OCI-M2 (cell line): Measurements from ENCODE around the gene KCNJ15.

Experiments used
- DNase-seq: peaks from one replicate; lab custom pipeline; 2025; ENCODE audit not compliant: unreplicated experiment; lab: John Stamatoyannopoulos, UW

The KCNJ15 gene

DNA sequence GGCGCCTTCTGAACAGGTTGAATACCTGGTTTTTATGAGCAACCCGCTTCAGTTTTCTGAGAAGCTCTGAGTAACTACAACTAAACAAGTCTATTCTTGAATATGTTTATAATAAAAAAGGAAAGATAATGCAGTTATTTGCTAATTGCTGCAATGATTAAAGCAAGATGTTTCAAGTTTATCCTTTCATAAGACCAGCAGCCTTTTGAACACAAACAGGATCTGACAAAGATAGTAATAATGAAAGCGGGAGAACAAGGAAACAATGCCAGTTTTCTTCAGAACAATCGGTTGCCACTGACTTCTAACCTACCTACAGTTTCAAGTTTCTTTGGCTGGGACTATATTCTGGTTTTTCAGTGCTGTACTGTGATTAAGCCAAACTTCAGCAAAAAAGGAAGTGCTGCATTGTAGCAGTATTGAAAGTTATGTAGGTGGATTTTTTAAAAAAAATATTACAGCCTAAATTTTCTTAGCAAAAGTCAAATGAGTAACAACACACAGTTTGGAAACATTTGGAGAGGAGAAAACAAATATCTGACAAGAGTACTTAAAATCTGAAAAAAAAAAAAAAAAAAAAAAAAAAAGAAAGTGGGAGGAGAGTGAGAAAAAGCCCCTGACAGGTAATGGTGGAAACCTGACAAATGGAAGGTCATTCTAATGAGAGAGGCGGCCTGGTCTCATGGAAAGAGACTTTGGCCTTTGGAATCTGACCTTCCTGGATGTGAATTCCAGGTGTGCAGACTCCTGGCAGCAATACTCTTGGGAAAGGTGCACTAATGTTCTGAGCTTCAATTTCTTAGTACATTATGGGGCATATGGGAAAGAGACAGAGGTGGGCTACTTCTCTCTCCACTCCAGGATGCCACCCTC is 11.4 kb downstream of the KCNJ15 start:
- no peak for DNase-seq

DNA sequence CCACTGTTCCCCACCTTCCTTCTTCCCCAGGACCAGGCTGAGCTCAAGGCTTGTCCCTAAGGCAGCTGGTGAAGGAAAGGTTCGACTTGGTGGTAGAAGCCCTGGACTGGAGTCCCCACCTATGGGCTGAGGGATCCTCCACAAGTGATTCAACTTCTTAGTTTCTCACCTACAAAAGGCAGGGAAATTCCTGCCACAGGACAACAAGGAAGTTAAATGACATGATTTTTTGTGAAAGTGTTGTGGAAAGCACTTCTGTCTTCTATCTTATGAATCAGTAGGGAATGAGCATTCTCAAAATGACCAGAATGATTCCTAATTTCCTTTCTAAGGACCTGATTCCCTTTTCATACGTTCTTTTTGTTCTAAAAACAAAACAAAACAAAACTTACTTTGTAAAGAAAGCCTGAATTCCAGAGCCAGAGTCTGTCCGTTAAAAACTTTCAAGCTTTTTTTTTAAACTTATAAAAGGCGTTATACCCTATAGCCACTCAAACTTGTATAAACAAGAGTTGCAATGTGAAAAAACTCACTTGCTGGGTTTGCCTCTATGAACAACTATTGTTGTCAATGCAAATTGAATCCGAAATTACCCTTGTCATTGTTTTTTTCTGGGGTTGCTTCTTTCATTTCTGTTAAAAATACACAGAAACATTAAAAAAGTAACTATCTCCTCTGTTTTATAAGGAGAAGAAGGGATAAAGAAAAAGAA is 12.2 kb downstream of the KCNJ15 start:
- DNase-seq, result no peak

DNA sequence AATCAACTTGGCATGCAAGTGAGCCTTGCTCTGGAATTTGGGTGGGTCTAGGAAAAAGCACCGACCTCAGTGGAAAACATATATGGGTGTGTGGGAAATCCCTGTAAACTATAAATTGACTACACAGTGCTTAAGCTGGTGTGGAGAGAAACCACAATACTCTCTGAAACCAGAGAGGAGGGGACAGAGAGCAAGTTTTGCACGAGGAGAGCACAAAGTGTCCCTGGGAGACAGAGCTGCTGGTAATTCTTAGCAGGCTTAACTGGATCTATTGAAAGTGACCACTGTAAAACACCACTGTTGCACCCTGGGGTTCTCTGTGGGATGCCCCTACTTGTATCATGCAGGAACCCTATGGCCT is 12.8 kb downstream of the KCNJ15 start:
- no peak for DNase-seq

DNA sequence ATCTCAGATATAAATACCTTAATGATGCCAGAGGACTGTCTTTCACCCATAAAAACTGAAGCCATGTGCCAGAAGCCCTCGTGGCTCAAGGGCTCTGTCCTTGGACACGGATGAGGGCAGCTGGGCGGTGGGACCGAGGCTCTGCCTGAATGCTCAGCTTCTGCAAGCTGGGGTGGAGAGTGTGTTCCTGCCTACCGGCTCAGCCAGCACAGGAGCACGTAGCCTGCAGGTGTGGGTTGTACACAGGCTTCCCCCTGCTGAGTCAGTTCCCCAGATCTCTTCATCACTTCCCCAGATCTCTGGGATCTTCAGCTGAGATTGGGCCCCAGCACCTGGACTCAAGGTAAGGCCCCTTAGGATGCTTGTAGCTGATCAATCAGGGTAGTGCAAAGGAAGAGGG is 15.4 kb downstream of the KCNJ15 start:
- DNase-seq, result no peak

DNA sequence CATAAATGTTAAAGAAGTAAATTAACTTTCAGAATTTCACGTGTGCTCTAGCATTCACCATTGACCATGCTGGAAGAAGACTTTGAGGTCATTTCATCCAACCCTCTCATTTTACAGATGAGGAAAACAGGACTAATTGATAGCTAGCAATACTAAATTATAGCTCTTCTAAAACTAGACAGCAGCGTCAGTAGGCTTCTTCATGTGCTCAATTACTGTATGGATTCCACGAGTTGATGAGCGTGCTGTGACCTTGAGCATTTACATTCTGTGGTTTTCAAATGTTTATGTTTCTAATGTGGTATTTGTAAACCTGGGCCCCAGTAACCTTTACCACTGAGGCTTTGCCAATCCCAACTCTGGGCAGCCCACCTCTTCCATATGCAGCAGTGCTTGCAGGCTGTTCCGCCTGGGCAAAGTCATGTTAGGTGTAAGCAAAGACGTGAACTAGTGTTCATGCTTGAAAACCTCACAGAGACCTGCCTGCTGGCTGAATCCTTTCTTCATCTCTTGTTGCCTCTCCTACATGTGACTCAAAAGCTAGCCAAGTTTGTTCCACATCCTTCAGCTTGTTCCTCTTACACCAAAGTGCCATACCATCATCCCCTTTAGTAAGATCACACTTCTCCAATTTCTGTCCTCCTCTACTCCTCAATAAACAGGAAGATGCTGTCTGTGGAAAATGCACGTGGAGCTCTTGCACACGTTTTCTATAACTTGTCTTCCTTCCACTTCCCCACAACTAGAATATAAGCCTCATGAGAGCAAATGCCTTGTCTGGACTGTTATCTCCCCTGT is 17.2 kb downstream of the KCNJ15 start:
- DNase-seq, result no peak

DNA sequence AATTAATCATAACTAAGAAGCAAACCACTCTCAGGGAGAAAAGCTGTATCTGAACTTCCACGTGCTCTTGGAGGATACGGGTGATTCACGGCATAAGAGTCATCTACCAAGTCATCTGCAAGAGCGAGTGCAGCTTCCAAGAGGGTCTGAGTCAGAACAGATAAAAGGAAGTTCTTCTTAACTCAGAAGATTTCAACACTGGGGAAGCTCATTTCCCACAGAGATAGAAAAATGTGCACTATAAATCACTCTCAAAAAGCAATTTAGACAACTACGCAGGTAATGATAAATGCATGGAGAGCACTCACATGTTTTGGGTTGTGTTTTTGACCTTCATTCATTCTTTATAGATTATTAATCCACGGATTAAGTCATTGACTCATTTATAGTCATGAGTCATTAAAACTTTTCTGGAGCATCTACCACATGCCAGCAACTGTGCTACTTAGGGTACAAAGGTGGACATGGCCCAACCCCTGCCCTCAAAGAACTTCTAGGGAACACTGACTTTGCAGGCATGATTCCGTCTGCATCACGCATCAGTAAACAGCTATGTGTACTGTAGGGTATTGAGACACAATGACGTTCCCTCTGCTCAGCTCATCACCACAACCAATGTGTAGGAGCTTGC is 20.8 kb downstream of the KCNJ15 start:
- DNase-seq, result no peak

DNA sequence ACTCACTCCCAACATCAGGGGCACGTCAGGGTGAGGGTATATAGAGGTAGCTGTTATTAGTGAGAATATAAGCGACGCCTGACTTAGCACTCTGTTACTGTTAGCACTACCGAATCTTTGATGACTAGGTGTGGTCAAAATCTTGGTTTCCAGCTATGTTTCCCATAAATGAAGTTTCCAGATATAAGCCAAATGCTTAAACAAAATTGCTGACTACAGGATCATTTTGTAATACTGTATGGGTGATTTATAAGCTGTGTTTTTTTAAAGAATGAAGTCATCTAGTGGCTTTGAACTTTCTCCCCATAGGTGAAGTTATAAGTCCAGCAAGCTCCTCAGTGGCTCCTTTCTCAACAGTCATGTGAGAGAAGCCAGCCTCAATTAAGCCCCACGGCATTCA is 23.7 kb downstream of the KCNJ15 start:
- no peak for DNase-seq

DNA sequence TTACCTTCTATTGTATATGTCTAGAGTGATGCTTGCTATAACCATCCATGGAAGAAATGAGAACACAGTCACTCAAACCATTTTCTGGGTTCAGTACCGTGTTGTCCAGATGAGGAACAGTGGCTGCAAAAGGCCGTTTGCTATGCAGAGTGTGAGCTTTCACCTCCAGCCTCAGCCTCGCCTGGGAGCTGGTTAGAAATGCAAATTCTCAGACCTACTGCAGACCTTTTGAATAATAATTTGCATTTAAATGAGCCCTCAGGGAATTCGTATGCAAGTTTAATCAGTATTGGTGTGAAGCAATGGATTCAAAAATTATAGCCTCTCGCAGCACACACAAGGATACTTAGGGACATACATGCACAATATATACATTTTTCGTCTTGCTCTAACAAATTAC is 24.1 kb downstream of the KCNJ15 start:
- DNase-seq, result no peak

DNA sequence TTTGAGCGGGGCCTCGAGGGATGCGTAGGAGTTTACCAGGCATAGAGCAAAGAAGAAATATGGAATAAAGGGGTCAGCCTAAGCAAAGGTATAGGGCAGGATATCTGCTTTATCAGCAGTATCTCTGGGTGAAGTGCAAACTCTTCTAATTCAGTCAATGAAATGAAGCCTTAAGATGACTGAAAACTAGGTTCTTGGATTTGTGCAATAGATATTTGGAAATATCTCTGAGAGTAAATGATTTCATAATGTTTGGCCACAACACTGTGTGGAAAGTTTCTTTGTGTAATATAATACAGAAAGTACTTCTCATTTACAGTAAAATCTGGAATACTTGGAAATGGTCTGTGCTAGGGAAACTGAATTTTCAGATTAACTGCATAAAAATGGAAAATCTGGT is 26.1 kb downstream of the KCNJ15 start:
- DNase-seq, result no peak

DNA sequence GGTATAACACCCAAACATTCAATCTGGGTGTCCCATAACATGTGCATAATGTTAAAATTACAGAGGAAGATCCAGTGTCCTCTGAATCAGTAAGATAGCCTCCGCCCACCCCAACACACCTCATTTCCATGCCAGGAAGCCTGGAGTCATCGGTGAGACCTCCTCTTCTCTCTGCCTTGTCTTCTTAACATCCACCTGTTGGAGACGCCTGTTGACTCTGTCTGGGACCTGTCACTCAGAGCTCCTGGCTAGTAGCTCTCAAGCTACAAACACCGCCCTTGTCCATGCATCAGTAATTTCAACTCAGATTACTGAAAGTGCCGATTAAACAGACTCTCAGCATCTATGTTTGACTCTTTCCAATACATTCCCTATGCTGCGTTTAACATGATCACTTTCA is 27.4 kb downstream of the KCNJ15 start:
- no peak for DNase-seq

DNA sequence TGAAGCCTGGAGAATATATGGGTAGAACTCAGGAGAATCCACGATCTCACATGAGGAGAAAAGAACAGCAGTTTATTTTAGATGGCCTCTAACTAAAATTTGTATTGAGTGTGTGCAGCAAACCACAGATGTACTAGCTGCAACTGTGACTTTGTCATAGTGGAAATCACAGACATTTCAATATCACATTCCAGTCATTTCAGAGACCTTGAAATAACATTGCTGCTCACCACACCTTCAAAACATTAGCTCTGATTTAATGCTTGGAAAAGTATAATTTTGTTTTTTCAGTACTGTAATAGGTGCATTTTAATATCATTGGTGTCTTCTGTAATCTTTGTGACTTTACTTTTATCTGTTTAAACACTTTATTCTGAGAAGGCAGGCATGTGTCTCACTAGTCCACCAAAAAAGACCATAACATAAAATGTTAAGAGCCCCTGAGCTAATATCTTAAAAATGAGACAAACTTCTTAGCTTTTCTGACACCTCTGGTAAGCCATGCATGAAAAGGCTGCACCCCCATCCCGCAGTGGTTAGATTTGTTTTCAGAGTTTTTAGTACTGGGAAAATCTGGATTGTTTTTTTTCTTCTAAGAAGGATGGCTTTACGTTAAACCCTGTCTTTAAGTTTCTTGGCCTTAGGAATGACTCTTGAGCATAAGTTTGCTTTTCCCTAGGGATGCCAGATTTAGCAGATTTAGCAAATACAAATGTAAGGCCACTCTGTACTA is 30.1 kb downstream of the KCNJ15 start:
- DNase-seq, result no peak

DNA sequence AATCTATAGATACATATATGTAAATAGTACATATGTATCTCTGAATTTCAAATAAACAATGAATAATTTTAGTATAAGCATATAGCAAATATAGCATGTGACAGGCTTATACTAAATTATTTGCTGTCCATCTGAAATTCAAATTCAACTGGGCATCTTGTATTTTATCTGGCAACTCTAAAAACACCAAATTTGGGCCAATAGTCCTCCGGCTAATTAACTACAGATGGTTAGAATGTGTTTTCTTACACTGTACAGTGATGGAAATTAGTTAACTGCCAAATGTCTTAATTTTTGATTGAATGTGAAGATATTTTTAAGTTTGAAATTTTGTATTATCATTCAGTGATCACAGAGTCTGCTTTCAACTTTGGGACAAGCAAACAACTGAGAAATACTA is 30.7 kb downstream of the KCNJ15 start:
- no peak for DNase-seq

DNA sequence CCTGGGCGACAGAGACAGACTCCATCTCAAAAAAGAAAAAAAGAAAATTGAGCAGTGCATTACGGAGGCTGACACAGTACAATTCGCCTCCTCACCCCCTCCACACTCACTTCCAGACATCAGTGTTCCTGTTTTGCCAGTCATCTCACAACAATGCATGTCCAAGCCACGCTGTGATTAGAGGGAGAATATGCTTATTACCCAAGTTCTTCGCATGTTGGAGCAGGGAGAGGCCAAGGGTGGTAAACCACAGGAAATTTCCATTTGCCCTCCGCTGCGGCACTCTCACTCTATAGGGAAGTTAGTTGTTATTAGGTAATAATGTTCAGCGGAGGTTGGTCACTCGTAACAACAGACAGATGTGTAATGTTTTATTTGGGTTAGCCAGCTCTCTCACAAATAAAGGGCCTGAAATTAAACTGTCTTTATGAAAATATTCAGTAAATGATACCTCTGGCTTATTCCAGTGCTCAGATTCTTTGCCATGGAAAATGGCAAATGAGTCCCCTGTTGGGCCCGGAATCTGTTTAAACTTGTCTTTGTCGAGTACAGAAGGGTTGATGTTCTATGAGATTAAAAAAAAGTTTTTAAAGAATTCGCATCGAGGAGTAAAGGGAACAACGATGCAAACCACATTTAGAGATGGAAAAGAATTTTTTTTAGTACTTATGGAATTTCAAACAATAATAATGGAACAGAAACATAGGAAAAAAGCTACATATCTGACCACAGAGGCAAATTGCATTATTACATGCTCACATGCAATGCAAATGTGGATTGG is 33.1 kb downstream of the KCNJ15 start:
- DNase-seq, result no peak

DNA sequence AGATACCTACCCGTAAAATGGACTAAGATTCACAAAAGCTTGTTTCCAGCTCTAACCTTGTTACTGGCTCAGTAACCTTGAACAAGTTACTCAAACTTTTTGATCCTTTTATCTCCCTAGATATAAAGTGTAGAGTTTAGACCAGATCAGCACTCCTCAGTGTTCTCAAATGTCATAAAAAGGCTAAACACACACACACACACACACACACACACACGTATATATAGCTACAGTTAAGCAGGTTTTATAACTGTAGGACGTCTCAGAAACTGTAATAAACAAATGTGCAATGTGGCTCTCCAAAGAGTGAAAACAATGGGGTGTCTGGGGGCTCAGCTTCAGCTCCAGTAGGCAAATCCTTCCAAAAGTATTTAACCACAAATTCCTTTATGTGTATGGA is 34.0 kb downstream of the KCNJ15 start:
- DNase-seq, result no peak

DNA sequence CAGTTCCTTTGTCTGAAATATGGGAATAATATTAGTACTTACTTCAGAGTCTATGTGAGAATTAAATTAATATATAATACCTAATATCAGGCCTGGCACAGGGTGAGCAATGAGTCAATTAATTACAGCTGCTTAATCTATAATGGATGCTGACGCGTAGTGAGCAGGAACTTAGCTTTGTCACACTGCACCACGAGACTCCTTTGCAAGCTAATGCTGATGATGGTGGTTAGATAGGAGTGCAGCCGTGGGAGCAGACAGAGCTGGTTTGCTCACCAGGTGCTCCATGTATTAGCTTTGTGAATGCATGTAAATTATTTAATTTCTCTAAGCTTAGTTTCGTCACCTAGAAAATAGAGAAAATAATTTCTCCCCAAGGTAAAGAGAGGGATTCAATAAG is 35.1 kb downstream of the KCNJ15 start:
- DNase-seq, result no peak

DNA sequence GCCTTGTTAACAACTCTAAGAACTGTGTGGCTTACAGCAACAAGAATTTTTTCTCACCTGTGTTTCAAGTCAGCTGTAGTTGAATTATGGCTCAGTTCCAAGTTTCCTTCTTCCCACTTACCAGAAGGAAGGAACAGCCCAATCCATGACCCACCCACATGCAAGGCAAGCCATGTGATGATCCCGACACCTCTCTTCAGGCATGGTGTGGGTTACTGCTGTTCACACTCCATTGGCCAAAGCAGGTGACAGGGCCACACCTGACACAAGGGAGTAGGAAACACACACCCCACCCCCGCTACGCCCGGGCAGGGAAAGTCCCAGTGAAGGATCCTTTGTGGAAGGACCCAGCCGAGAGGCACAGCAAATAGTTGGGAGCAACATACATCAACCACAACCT is 36.3 kb downstream of the KCNJ15 start:
- DNase-seq, result no peak

DNA sequence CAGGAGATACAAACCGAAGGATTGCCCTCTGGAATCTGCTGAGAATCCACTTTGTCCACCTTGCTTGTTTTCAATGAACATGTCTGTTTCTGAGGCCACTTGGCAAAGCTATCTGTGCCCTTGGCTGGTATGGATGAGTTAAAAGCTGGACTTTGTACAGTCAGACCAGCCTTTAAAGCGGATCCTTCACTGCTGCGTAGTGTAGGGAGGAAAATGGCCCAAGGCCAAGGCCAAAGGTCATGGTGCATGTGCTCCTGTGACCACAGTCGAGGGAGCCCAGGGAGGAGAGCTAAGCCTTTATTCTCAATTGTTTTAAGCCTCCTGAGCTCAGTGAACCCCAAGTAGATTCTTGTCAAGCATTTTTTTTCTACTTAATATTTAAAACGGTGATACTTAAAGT is 37.0 kb downstream of the KCNJ15 start:
- DNase-seq, result no peak

DNA sequence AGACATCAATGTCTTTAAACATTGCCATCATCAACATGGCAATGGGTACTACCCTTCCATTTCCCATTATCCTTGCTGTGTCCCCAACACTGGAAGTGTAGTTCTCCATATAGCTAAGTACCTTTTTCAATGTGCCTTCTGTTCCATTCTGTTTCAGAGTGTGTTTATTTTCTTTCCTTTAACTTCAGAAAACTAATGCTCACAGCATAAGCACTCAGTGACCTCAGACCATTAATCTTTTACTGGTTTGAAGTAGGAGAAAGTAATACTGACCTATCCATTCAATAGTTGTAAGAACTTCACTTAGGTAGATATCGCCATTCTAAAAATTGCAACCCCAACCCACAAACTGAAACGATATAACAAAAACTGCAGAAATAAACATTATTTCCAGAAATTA is 37.8 kb downstream of the KCNJ15 start:
- DNase-seq, result no peak

DNA sequence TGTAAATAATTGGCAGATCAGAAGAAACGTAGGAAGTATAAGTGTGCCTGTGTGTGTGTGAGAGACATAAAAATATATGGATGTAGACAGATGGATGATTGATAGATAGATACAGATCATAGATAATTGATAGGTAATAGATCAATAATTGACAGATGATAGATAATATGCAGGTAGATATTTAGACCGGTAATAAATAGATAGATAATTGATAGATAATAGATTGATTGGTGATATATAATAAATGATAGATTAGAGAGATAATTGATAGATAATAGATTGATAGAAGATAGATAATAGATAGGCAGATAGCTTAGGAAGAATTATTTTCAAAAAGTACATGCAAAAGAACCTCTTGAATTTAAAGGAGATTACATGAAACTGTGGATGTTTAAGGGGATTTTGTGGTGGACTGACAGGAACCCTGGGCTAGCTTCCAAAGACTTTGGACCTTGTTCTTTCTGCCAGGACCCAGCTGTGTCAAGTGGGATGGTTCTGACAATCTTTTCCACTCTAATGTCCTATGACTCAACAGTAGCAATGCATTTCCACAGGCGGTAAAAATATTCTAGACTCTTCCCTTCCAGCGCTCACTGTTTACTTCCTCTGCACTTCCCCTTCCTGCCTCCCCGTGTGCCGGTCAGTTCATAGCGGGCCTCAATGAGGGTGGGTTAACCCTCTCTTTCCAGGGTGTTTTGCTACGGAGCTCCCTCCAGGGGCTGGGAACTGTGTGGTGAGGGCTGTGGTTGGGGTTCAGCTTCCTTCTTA is 39.4 kb downstream of the KCNJ15 start:
- DNase-seq, result no peak
